Activated T-cell treated with anti-CD3 and anti-CD28 coated beads, Interleukin-2, amount 50 U/mL, for 24 hours (primary cell): ENCODE measurements around the gene SAE1.

Experiments
- DNase-seq: peaks from one replicate; pipeline ENCODE4 v3.0.0-alpha.2; 2020
- H3K27ac Mint-ChIP-seq: 2 replicates; pipeline ENCODE4 v1.8.0; 2020; ENCODE audit warnings: mild to moderate bottlenecking, mixed read lengths
- H3K27me3 Mint-ChIP-seq: 2 replicates; pipeline ENCODE4 v1.8.0; 2020; ENCODE audit warnings: mixed read lengths
- H3K36me3 Mint-ChIP-seq: 2 replicates; pipeline ENCODE4 v1.8.0; 2020; ENCODE audit warnings: low read depth, mixed read lengths
- H3K4me1 Mint-ChIP-seq: 2 replicates; pipeline ENCODE4 v1.8.0; 2020; ENCODE audit warnings: low read depth, mixed read lengths
- H3K4me3 Mint-ChIP-seq: 2 replicates; pipeline ENCODE4 v1.8.0; 2020; ENCODE audit warnings: mild to moderate bottlenecking, moderate library complexity, mixed read lengths
- H3K9me3 Mint-ChIP-seq: 2 replicates; pipeline ENCODE4 v1.8.0; 2020; ENCODE audit warnings: mixed read lengths

The SAE1 gene

DNA sequence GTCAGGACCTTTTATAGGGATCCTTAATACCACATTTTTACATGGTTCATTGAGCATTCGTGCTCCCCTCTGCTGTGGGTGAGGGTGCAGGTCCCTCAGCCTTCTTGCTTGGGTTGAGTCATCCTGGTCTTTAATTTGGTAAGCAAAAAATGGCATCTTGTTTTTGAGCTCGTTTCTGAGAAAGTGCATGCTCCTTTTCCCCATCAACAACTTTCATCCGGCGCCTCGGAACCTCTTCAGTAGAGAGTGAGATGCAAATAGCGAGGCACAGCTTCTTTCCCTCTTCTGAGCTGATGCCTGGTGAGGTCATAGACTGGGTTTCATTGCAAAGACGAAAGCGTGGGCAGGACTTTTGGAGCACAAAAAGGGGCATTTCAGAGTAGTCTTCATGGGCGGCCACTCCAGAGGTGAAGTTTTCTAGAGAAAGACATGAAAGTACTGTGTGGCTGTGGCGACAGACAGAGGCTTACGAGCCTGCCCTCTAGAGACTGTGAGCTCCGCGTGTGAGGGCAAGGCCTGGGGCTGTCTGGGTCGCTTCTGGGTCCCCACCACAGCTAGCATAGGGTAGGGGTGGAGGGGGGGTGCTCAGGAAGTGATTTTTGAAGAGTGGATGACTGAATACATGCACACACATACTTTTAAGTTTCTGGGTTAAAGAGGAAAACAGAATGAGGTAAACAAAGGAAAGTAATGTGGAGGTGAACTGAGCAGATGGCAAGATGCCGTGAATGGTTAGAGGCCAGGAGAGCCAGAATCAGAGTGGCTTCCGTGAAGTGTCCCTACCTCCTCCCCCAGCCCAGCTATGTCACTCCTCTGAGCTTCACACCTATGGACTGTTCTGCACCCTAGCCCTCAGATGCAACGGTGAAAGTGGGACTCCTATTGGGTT is 56.1 kb downstream of the SAE1 start:
- Mint-ChIP-seq H3K36me3 (peaks cover 88% of the 10 kb centered on the region), H3K4me1 (peaks cover 93% of the 10 kb centered on the region), H3K9me3 (no peaks in the 10 kb centered on the region), H3K27ac (peak overlapping the region; percentile 98), H3K4me3 (peak overlapping the region; percentile 60), H3K27me3 (no peaks in the 10 kb centered on the region)
- DNase-seq = peak; percentile 82

DNA sequence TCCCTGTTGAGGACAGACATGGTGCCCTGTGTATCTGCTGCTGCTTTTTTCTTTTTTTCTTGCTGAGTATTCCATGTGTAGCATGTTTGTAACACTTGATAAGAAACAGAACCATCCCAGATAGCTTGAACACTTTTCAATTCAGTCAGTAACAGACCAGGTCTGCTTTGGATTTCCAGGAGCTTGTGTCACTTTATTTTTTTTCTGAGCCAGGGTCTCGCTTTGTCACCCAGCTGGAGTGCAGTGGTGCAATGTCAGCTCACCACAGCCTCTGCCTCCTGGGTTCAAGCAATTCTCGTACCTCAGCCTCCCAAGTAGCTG is 56.7 kb downstream of the SAE1 start:
- DNase-seq = no peak
- peak overlapping the region; percentile 60 for H3K4me3 Mint-ChIP-seq
- no peaks in the 10 kb centered on the region for H3K27me3 Mint-ChIP-seq
- H3K9me3 Mint-ChIP-seq = no peaks in the 10 kb centered on the region
- H3K4me1 Mint-ChIP-seq = peaks cover 89% of the 10 kb centered on the region
- H3K27ac Mint-ChIP-seq = peak overlapping the region; percentile 98
- peaks cover 84% of the 10 kb centered on the region for H3K36me3 Mint-ChIP-seq

GRCh38 chr19:47187797-47188196 is 57.2 kb downstream of the SAE1 start:
- peaks cover 81% of the 10 kb centered on the region for H3K36me3 Mint-ChIP-seq
- H3K9me3 Mint-ChIP-seq = no peaks in the 10 kb centered on the region
- H3K4me3 Mint-ChIP-seq = no peak overlapping the region
- H3K4me1 Mint-ChIP-seq = peaks cover 88% of the 10 kb centered on the region
- DNase-seq = no peak
- H3K27me3 Mint-ChIP-seq = no peaks in the 10 kb centered on the region
- peak overlapping the region; percentile 98 for H3K27ac Mint-ChIP-seq

DNA sequence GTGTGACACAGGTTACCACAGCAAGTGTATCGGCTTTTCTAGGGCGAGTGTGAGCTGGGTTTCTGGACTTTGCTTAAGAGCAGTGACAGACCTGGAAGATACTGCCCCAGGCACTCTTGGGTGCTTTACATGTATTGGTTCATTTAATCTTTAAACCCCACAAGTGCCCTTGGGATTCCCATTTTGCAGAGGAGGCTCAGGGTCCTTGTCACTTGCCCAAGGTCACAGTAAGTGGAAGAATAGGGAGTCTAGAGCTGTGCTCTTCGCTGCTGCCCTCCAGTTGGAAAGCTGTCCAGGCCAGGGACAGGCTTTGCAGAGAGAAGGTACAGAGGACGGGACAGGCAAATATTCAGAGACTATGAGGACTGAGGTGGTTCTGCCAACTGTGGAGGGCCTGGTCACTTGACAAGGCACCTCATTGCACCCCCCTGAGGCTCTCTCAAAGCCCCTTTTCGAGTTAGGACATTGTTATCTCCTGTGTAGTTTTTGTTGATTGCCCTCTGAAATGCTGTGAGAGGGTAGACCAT is 57.9 kb downstream of the SAE1 start:
- DNase-seq = no peak
- Mint-ChIP-seq H3K27me3 (no peaks in the 10 kb centered on the region), H3K4me3 (peak overlapping the region; percentile 41), H3K4me1 (peaks cover 85% of the 10 kb centered on the region), H3K9me3 (no peaks in the 10 kb centered on the region), H3K36me3 (peaks cover 74% of the 10 kb centered on the region), H3K27ac (peak overlapping the region; percentile 98)

GRCh38 chr19:47190167-47190727 is 59.6 kb downstream of the SAE1 start:
- H3K27me3 Mint-ChIP-seq = no peaks in the 10 kb centered on the region
- H3K36me3 Mint-ChIP-seq = peaks cover 70% of the 10 kb centered on the region
- peak overlapping the region; percentile 51 for H3K4me3 Mint-ChIP-seq
- peaks cover 77% of the 10 kb centered on the region for H3K4me1 Mint-ChIP-seq
- H3K27ac Mint-ChIP-seq = peak overlapping the region; percentile 69
- peak; percentile 71 for DNase-seq
- no peaks in the 10 kb centered on the region for H3K9me3 Mint-ChIP-seq

DNA sequence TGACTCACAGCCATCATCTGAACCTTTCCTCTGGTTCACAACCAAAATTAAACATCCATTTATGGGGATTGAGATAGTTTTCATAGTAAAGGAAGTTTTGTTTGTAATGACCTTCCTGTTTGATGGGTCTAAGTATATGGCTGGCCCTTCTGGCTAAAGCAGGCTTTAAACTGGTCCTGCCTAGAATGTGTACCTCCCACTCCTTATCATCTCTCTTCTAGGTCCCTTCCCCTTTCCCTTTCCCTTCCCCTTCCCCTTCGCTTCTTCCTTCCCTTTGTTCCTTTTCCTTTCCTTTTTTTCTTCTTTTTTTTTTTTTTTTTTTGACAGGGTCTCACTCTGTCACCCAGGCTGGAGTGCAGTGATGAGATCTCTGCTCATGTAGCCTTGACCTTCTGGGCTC is 64.8 kb downstream of the SAE1 start:
- peak overlapping the region; percentile 26 for H3K27ac Mint-ChIP-seq
- H3K27me3 Mint-ChIP-seq = no peaks in the 10 kb centered on the region

DNA sequence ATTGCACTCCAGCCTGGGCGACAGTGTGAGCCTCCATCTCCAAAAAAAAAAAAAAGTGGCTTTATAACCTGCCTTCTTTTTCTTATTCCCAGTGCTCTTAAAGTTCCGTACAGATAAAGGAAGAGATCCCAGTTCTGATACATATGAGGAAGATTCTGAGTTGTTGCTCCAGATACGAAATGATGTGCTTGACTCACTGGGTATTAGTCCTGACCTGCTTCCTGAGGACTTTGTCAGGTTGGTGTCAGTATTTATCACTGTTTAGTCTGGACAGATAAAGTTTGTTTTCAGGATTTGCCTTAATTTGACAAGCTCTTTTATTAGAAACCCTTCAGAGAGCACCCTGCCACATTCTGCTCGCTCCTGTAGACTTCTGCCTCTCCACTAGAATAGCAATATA is 66.5 kb downstream of the SAE1 start:
- H3K4me3 Mint-ChIP-seq = no peak overlapping the region
- H3K9me3 Mint-ChIP-seq = no peaks in the 10 kb centered on the region
- H3K27me3 Mint-ChIP-seq = no peaks in the 10 kb centered on the region
- H3K36me3 Mint-ChIP-seq = peaks cover 72% of the 10 kb centered on the region
- H3K4me1 Mint-ChIP-seq = peaks cover 19% of the 10 kb centered on the region
- peak overlapping the region; percentile 16 for H3K27ac Mint-ChIP-seq
- DNase-seq = no peak

More for the DNA sequence above, 64.8 kb downstream of the SAE1 start:
- Mint-ChIP-seq H3K36me3 (peaks cover 74% of the 10 kb centered on the region), H3K4me3 (no peak overlapping the region), H3K9me3 (no peaks in the 10 kb centered on the region), H3K4me1 (peaks cover 33% of the 10 kb centered on the region)
- DNase-seq = no peak

- Mint-ChIP-seq H3K4me1 (peaks cover 4% of the 10 kb centered on the region), H3K4me3 (no peak overlapping the region), H3K27ac (no peak overlapping the region), H3K9me3 (no peaks in the 10 kb centered on the region), H3K36me3 (peaks cover 83% of the 10 kb centered on the region), H3K27me3 (no peaks in the 10 kb centered on the region)
- no peak for DNase-seq
These were observed 69.9 kb downstream of the SAE1 start for GRCh38 chr19:47200530-47200929.

- Mint-ChIP-seq H3K36me3 (peaks cover 89% of the 10 kb centered on the region), H3K4me1 (peaks cover 3% of the 10 kb centered on the region), H3K27ac (peak overlapping the region; percentile 80), H3K4me3 (no peak overlapping the region), H3K27me3 (no peaks in the 10 kb centered on the region), H3K9me3 (no peaks in the 10 kb centered on the region)
- no peak for DNase-seq
These were observed 72.6 kb downstream of the SAE1 start for GRCh38 chr19:47203254-47203653.

- H3K36me3 Mint-ChIP-seq = peaks cover 81% of the 10 kb centered on the region
- H3K27me3 Mint-ChIP-seq = no peaks in the 10 kb centered on the region
- H3K4me3 Mint-ChIP-seq = no peak overlapping the region
- H3K27ac Mint-ChIP-seq = peak overlapping the region; percentile 72
- DNase-seq = no peak
- peaks cover 11% of the 10 kb centered on the region for H3K4me1 Mint-ChIP-seq
- no peaks in the 10 kb centered on the region for H3K9me3 Mint-ChIP-seq
These were observed 78.9 kb downstream of the SAE1 start for GRCh38 chr19:47209319-47210179.

GRCh38 chr19:47210180-47210490 is 79.5 kb downstream of the SAE1 start:
- Mint-ChIP-seq H3K4me3 (no peak overlapping the region), H3K4me1 (peaks cover 11% of the 10 kb centered on the region), H3K36me3 (peaks cover 75% of the 10 kb centered on the region), H3K9me3 (no peaks in the 10 kb centered on the region), H3K27ac (peak overlapping the region; percentile 85), H3K27me3 (no peaks in the 10 kb centered on the region)
- DNase-seq = no peak

GRCh38 chr19:47210689-47211316 is 80.2 kb downstream of the SAE1 start:
- peak; percentile 78 for DNase-seq
- H3K9me3 Mint-ChIP-seq = no peaks in the 10 kb centered on the region
- peak overlapping the region; percentile 85 for H3K27ac Mint-ChIP-seq
- peaks cover 69% of the 10 kb centered on the region for H3K36me3 Mint-ChIP-seq
- peaks cover 11% of the 10 kb centered on the region for H3K4me1 Mint-ChIP-seq
- H3K4me3 Mint-ChIP-seq = no peak overlapping the region
- no peaks in the 10 kb centered on the region for H3K27me3 Mint-ChIP-seq

DNA sequence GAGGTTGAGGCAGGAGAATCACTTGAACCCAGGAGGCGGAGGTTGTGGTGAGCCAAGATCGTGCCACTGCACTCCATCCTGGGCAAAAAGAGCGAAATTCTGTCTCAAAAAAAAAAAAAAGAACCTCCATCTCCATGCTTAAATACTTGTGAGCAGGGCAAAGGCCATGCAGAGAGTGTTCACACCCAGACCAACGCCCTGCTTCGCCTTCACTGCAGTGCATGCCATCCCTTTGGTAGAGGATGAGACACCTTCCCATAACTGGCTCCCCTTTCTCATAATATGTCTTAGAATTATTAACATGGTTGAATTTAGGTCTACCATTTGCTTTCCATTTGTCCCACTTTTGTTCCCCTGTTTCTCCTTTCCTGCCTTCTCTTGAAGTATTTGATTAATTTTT is 84.9 kb downstream of the SAE1 start:
- no peaks in the 10 kb centered on the region for H3K9me3 Mint-ChIP-seq

DNA sequence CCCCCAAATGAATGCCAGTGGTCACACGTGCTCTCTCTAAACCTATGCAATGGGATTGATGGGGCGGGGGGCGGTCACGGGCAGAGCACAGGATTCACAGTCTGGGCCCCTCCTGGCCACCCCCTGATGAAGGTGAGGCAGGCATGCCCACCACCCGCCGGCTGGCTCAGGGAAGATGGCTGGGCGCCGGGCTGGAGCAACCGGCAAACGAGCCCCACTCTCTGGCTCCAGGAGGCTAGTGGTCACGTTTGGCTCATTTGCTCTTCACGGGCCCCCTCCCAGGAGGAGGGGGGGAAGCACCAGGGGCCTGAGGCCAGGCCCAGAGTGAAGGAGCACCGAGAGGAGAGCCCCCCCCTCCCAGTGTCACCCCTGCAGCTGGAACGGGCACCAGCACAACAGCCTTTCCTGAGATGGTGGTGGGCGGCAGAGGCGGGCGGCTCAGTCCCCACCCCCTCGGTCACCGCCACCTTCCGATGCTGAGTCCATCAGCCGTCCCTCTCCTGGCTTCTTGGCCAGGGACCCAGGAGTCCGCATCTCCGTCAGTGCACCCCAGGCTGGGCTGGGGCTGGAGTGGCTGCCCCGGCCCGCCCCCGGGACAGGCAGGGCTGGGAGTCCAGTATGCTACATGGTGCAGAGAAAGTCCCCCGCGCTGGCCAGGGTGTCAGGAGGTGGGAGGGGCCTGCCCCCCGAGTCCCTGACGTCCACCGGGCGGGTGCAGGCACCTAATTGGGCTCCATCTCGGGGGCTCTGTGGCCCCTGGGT is 90.6 kb downstream of the SAE1 start:
- Mint-ChIP-seq H3K36me3 (peaks cover 15% of the 10 kb centered on the region), H3K27ac (no peak overlapping the region), H3K4me3 (no peak overlapping the region), H3K4me1 (peaks cover 6% of the 10 kb centered on the region), H3K27me3 (no peaks in the 10 kb centered on the region), H3K9me3 (no peaks in the 10 kb centered on the region)
- no peak for DNase-seq

More for the DNA sequence above, 84.9 kb downstream of the SAE1 start:
- no peak overlapping the region for H3K27ac Mint-ChIP-seq
- H3K4me3 Mint-ChIP-seq = no peak overlapping the region
- H3K27me3 Mint-ChIP-seq = no peaks in the 10 kb centered on the region
- peaks cover 21% of the 10 kb centered on the region for H3K36me3 Mint-ChIP-seq
- no peak for DNase-seq
- H3K4me1 Mint-ChIP-seq = peaks cover 7% of the 10 kb centered on the region
